ENCODE results near the gene KLF5.

KLF5 gene

DNA sequence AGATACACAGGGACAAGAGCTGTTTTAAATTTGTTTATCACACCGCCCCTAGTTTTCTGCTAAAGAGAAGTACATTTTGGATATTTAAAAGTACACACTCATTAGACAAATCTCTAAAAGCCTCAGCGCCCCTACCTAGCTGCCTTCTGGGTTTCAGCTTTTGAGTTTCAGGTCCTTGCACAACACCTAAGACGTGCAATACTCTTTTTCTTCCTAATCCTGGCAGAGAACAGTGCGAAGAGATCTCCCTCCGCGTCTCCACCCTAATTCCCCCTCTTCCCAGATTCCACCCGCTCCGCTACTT is 421 bp upstream of the KLF5 start:
- TF ChIP-seq CTCF (conservative IDR thresholded peaks at IDR 0.05; ENCODE audit: control insufficient read depth, insufficient read depth, low read depth, low read length) = no peak
- peak overlapping the region; percentile 57 for H3K4me3 ChIP-seq (ENCODE audit: control insufficient read depth, low read depth, low read length)
- DNase-seq (ENCODE audit: low read depth) = no peak

GRCh38 chr13:73059460-73060250 is 850 bp downstream of the KLF5 start:
- H3K4me3 ChIP-seq (ENCODE audit: control insufficient read depth, low read depth, low read length) = peak overlapping the region; percentile 69
- TF ChIP-seq CTCF (conservative IDR thresholded peaks at IDR 0.05; ENCODE audit: control insufficient read depth, insufficient read depth, low read depth, low read length) = no peak
- DNase-seq (ENCODE audit: low read depth) = no peak

DNA sequence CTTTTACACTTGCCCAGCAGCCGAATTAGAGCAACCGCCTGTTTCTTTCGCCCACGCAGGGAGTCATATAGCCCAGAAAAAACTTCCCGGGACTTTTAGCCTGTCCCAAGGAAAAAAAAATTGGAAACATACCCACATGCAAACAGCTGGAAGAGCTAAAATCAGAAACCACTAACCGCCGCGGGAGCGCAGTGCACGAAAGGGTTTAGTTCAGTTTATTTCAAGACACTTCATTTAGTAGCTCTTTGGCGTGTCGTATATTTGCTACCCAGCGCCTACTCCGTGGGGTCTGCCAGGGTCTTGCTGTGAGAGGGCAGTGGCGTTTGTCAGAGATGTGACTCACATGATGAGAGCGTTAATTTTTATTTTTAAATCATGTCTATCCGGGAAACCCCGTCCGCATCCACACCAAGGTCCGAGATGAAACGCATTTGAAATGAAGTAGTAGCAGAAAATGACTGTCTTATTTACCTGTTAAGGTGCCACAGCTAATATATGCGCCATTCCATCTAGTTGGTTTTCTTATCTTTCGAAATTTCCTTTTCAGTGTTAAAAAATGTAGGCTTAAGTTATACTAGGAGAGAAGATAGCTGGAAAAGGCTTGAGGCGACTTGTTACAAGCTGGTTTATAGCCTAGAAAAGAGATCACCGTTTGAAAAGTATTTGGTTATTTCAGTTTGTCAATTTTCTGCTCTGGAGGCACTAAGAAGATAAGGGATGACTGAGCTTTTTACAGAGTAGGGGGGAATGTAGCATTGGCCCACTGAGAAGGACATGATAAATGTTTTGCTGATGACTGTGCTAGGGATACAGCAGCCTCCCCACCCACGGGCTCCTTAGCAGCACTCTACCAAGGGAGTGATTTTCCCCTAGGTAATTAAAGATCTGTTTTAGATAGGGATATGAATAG is 1.7 kb downstream of the KLF5 start:
- no peak for TF ChIP-seq CTCF (conservative IDR thresholded peaks at IDR 0.05; ENCODE audit: control insufficient read depth, insufficient read depth, low read depth, low read length)
- DNase-seq (ENCODE audit: low read depth) = peak; percentile 88
- H3K4me3 ChIP-seq (ENCODE audit: control insufficient read depth, low read depth, low read length) = peak overlapping the region; percentile 69

DNA sequence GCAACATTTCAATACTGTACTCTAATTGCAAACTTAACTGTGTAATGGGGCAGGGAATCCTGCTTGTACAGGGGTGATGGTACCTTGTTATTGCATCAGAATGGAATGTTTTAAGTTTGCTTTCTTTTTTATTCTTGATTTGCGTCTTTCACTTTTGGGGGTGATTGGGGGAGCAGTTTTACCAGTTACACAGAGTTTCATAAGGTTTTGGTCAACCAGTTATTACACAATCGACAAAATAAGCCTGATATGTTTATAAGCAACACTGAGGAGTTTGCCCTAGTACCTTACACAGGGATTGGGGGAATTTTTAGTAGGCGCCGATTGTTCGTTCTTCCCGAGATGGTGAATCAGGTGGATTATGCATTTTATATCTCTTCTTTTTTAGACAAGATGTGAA is 2.7 kb downstream of the KLF5 start:
- TF ChIP-seq CTCF (conservative IDR thresholded peaks at IDR 0.05; ENCODE audit: control insufficient read depth, insufficient read depth, low read depth, low read length) = no peak
- no peak overlapping the region for H3K4me3 ChIP-seq (ENCODE audit: control insufficient read depth, low read depth, low read length)
- DNase-seq (ENCODE audit: low read depth) = no peak

GRCh38 chr13:73061876-73062275 is 3.1 kb downstream of the KLF5 start:
- H3K4me3 ChIP-seq (ENCODE audit: control insufficient read depth, low read depth, low read length) = no peak overlapping the region
- DNase-seq (ENCODE audit: low read depth) = no peak
- TF ChIP-seq CTCF (conservative IDR thresholded peaks at IDR 0.05; ENCODE audit: control insufficient read depth, insufficient read depth, low read depth, low read length) = no peak

DNA sequence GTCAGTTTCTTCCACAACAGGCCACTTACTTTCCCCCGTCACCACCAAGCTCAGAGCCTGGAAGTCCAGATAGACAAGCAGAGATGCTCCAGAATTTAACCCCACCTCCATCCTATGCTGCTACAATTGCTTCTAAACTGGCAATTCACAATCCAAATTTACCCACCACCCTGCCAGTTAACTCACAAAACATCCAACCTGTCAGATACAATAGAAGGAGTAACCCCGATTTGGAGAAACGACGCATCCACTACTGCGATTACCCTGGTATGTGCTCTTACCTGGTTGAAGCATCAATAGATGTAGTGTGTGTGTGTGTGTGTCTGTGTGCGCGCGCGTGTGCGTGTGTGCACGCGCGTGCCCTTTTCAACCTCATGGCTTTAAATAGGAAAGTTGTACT is 3.7 kb downstream of the KLF5 start:
- no peak overlapping the region for H3K4me3 ChIP-seq (ENCODE audit: control insufficient read depth, low read depth, low read length)
- no peak for TF ChIP-seq CTCF (conservative IDR thresholded peaks at IDR 0.05; ENCODE audit: control insufficient read depth, insufficient read depth, low read depth, low read length)
- no peak for DNase-seq (ENCODE audit: low read depth)

Measured in fibroblast of mammary gland (primary cell).